ENCODE results near the gene CLSTN3.

Gene CLSTN3

DNA sequence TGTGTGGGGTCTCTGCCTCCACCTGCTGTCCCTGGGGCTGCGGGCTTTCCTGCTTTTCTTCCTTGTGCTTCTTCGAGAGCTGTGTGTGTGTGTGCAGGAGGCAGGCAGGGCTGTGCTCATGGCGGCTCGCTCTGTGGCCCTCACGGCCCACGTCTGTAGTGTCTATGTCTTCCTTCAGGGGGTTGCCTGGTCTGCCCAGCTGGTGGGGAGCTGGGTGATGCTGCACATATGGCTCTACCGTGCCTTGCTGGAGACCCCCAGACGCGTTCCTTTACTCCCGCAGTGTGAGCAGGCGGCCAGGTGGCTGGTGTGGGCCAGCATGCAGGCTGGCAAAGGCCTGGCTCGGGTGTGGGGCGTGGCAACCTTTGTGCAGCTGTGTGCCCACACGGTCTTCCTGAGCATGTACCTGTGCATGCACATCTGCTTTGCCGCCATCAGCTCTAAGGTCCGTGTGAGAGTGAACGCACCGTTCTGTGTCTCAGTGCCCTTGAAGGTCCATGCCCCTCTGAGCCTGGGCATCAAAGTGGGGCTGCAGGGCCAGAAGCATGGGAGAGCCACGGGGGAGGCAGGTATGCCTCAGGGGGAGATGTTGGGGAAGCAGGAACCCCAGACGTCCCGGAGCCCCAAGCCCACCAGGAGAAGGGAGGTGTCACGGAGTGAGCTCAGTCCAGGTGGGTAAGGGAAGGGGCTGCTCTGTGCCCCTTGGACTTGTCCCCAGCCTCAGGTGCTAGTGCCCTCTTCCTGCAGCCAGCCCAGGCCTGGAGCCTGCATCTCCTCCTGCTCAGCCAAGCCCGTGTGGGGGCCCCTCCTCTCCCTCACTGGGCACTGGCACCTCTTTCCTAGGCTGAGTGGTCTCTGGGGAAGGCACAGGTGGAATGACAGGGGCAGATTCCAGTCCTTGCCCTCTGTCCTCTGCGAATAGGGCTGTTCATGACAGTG lies 26.4 kb downstream of the CLSTN3 start:
- no peak for ATAC-seq (ENCODE audit: low read depth)
- no peak for DNase-seq (ENCODE audit: low spot score)
- H3K27ac ChIP-seq (ENCODE audit: poor library complexity, severe bottlenecking), result no peak overlapping the region
- no peaks in the 10 kb centered on the region for H3K36me3 ChIP-seq (ENCODE audit: low read depth)
- no peaks in the 10 kb centered on the region for H3K27me3 ChIP-seq (ENCODE audit: insufficient read depth, poor library complexity, severe bottlenecking)
- H3K9me3 ChIP-seq (ENCODE audit: severe bottlenecking), result no peaks in the 10 kb centered on the region
- no peak overlapping the region for H3K4me3 ChIP-seq (ENCODE audit: severe bottlenecking)
- TF ChIP-seq, protein P1, sequence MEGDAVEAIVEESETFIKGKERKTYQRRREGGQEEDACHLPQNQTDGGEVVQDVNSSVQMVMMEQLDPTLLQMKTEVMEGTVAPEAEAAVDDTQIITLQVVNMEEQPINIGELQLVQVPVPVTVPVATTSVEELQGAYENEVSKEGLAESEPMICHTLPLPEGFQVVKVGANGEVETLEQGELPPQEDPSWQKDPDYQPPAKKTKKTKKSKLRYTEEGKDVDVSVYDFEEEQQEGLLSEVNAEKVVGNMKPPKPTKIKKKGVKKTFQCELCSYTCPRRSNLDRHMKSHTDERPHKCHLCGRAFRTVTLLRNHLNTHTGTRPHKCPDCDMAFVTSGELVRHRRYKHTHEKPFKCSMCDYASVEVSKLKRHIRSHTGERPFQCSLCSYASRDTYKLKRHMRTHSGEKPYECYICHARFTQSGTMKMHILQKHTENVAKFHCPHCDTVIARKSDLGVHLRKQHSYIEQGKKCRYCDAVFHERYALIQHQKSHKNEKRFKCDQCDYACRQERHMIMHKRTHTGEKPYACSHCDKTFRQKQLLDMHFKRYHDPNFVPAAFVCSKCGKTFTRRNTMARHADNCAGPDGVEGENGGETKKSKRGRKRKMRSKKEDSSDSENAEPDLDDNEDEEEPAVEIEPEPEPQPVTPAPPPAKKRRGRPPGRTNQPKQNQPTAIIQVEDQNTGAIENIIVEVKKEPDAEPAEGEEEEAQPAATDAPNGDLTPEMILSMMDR (IDR thresholded peaks at IDR 0.05; ENCODE audit: poor library complexity, severe bottlenecking), result no peak
- peaks cover 5% of the 10 kb centered on the region for H3K4me1 ChIP-seq (ENCODE audit: insufficient read depth, poor library complexity, severe bottlenecking)

GRCh38 chr12:7157391-7157790 lies 27.2 kb downstream of the CLSTN3 start:
- DNase-seq (ENCODE audit: low spot score) (no peak), ATAC-seq (ENCODE audit: low read depth) (no peak)
- Histone ChIP-seq H3K4me1 (ENCODE audit: insufficient read depth, poor library complexity, severe bottlenecking) (peaks cover 5% of the 10 kb centered on the region), H3K27ac (ENCODE audit: poor library complexity, severe bottlenecking) (no peak overlapping the region), H3K36me3 (ENCODE audit: low read depth) (no peaks in the 10 kb centered on the region), H3K9me3 (ENCODE audit: severe bottlenecking) (no peaks in the 10 kb centered on the region), H3K27me3 (ENCODE audit: insufficient read depth, poor library complexity, severe bottlenecking) (no peaks in the 10 kb centered on the region), H3K4me3 (ENCODE audit: severe bottlenecking) (no peak overlapping the region)
- TF ChIP-seq, protein P1 (IDR thresholded peaks at IDR 0.05; ENCODE audit: poor library complexity, severe bottlenecking), result no peak

DNA sequence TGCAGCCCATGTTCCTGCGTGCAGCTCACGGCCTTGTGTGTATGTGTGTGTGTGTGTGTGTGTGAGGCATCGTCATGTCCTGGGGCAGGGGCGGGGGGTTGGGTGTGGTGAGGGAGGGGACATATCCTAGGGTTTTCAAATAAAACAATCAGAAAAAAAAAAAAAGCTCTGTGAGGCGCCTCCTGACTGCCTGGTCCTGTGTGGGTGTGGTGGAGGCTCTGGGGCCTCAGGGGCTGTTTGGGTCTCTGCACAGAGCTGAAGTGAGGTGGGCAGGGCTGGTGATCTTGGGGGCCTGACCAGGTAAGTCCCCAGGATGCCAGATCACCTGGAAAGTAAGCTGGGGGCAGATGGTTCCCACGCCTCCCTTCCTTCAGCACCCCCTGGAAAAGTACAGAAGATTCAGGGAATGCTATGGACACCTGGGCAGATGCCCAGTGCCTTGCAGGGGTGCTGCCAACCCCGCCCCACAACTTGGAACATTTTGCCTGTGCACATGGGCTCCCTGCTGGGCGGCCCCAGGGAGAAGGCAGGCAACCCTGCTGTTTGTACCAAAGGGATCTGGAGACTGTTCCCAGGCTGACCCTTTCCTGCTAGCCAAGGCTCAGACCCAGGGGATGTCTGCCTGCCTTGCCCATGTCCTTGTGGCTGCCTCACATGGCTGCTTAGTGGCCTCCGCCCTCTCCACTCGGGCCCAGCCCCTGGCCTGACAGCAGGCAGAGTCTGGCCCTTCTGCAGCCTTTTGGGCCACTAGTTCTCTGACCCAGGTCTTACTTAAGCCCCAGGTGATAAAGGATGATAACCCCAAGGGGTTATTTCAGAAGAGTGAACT lies 28.8 kb downstream of the CLSTN3 start:
- Histone ChIP-seq H3K4me3 (ENCODE audit: severe bottlenecking) (no peak overlapping the region), H3K36me3 (ENCODE audit: low read depth) (no peaks in the 10 kb centered on the region), H3K4me1 (ENCODE audit: insufficient read depth, poor library complexity, severe bottlenecking) (peaks cover 5% of the 10 kb centered on the region), H3K27ac (ENCODE audit: poor library complexity, severe bottlenecking) (no peak overlapping the region), H3K9me3 (ENCODE audit: severe bottlenecking) (no peaks in the 10 kb centered on the region), H3K27me3 (ENCODE audit: insufficient read depth, poor library complexity, severe bottlenecking) (no peaks in the 10 kb centered on the region)
- ATAC-seq (ENCODE audit: low read depth) (no peak), DNase-seq (ENCODE audit: low spot score) (no peak)
- TF ChIP-seq, protein P1 (IDR thresholded peaks at IDR 0.05; ENCODE audit: poor library complexity, severe bottlenecking), result no peak

DNA sequence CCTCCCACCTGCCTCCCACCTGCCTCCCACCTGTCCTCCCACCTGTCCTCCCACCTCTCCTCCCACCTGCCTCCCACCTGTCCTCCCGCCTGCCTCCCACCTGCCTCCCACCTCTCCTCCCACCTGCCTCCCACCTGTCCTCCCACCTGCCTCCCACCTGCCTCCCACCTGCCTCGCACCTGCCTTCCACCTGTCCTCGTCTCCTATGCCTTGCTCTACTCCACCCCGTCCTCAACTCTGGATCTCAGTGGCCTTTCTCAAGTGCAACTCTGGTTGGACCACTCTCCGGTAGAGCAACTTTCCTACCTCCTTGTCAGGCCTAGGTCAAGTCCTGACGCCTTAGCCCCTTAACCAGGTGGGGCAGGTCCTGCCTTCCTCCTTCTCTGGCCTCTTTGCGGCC lies 30.0 kb downstream of the CLSTN3 start:
- Histone ChIP-seq H3K4me1 (ENCODE audit: insufficient read depth, poor library complexity, severe bottlenecking) (peaks cover 5% of the 10 kb centered on the region), H3K36me3 (ENCODE audit: low read depth) (no peaks in the 10 kb centered on the region), H3K4me3 (ENCODE audit: severe bottlenecking) (no peak overlapping the region), H3K27ac (ENCODE audit: poor library complexity, severe bottlenecking) (no peak overlapping the region), H3K9me3 (ENCODE audit: severe bottlenecking) (no peaks in the 10 kb centered on the region), H3K27me3 (ENCODE audit: insufficient read depth, poor library complexity, severe bottlenecking) (no peaks in the 10 kb centered on the region)
- ATAC-seq (ENCODE audit: low read depth), result no peak
- TF ChIP-seq, protein P1 (IDR thresholded peaks at IDR 0.05; ENCODE audit: poor library complexity, severe bottlenecking), result no peak
- DNase-seq (ENCODE audit: low spot score), result no peak
